Fibroblast of skin of back (primary cell): Measurements from ENCODE around the gene KLHL26.

ENCODE experiments used
- DNase-seq: peaks from one replicate; pipeline ENCODE4 v3.0.0-alpha.2; 2013

KLHL26 gene

DNA sequence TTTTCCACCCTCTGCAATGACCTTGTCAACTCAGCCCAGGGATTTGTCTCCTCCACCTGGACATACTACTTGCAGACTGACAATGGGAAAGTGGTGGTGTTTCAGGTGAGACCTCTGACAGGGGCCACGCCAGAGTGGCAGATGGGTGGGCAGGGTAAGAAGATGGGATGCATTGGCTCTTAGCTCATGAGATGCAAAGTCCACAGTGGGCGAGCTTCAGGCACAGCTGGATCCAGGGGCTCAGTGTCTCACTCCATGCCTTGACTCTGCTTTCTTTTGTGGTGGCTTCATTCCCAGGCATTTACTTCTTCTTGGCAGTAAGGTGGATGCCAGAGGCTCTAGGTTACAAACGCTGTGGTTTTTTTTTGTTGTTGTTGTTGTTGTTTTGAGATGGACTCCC is 20.8 kb upstream of the KLHL26 start:
- no peak for DNase-seq

GRCh38 chr19:18617562-18617961 is 19.3 kb upstream of the KLHL26 start:
- DNase-seq: no peak

DNA sequence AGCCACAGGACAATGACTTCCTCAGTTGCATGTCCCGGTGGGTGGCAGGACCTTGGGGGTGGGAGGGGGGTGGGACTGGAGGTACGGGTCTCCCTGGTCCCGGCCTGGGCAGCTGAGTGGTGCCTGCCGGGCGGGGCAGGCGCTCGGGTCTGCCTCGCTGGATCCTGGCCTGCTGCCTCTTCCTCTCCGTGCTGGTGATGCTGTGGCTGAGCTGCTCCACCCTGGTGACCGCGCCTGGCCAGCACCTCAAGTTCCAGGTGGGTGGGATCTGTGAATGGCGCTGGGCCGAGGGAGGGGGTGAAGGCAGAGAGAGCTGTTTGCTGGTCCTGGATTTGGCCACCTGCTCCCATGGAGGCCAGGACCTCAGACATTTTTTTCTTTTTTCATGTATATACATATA is 18.6 kb upstream of the KLHL26 start:
- DNase-seq: no peak

DNA sequence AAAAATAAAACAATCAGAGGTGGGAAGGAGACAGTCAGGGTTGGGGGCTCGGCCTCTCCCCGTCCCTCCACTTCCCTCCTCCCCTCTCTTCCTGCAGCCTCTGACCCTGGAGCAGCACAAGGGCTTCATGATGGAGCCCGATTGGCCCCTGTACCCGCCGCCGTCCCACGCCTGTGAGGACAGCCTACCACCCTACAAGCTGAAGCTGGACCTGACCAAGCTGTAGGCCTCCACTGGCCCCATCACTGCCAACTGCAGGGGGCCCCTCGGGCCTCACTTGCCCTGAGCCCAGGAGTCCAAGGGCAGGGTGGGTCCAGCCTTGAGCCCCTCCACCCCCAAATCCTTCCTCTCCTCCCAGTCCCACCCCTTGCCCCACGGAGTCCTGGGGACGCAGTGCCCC is 16.5 kb upstream of the KLHL26 start:
- no peak for DNase-seq

DNA sequence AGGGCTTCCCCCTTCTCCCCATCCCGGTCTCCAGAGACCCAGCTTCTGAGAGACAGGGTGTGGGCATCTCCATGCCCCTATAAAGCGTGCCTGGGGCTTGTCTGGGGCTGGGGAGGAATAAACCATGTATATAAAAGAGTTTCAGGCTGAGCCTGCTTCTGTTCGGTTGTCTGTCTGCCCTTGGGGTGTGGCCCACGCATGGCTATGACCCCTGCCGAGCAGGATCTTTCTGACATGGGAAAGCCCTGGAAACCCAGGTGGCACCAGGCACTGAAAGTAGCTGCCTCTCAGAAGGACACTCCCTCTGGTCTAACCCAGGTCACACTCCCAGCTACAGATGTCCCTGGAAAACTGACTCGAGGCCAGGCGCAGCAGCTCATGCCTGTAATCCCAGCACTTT is 15.9 kb upstream of the KLHL26 start:
- no peak for DNase-seq

GRCh38 chr19:18626906-18627305 is 9.9 kb upstream of the KLHL26 start:
- no peak for DNase-seq

GRCh38 chr19:18629166-18630088 is 7.4 kb upstream of the KLHL26 start:
- no peak for DNase-seq

DNA sequence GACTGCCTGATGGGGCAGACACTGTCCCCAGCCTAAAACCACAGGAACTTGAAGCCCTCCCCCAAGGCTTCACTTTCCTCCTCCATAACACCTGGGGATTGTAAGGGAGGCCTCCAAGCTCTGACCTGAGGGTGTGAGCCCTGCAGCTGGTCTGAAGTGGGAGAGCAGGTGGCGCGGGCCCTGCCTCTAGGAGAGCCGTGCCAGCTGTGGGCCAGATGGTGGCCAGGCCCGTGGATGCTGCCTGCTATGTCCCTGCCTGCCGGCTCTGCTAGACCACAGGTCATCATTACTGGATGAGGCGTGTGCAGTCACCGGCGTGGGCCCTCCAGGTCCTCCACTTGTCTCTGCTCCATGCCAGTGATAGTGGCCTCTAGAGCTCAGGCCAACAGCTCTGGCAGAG is 3.5 kb upstream of the KLHL26 start:
- no peak for DNase-seq

DNA sequence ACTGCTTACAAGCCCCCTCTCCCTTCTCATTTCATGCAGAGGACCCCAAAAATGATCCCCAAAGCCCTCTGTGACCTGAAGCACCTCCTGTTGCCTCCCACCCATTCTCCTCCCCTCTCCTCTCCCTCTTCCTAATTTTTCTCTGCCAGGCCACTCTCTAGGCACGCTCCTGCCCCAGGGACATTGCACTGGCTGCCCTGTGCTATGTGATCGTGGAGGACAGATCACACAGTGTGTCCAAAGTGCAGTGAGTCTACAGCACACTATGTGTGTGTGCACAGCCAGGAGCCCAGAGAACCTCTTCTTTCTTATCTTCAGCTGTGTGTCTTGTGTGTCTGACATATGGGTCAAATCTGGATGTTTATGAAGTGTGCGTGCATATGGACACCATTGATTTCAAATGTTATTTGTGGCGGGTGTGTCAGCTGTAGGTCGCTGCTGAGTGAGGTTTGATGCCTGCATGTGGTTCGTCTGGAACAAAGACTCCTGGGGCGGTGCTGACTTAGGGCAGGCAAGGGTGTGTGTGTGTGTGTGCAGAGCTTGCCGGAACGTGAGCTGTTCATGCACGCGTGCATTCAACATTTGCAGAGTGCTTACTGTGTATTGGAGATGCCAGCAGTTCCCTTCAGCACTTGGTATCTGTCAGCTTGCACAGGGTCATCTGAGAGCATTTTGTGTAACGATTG is 2.1 kb upstream of the KLHL26 start:
- no peak for DNase-seq

GRCh38 chr19:18635831-18636182 is 1.0 kb upstream of the KLHL26 start:
- DNase-seq: no peak

- DNase-seq: peak; percentile 92
These were observed 452 bp upstream of the KLHL26 start for GRCh38 chr19:18636183-18636968.

DNA sequence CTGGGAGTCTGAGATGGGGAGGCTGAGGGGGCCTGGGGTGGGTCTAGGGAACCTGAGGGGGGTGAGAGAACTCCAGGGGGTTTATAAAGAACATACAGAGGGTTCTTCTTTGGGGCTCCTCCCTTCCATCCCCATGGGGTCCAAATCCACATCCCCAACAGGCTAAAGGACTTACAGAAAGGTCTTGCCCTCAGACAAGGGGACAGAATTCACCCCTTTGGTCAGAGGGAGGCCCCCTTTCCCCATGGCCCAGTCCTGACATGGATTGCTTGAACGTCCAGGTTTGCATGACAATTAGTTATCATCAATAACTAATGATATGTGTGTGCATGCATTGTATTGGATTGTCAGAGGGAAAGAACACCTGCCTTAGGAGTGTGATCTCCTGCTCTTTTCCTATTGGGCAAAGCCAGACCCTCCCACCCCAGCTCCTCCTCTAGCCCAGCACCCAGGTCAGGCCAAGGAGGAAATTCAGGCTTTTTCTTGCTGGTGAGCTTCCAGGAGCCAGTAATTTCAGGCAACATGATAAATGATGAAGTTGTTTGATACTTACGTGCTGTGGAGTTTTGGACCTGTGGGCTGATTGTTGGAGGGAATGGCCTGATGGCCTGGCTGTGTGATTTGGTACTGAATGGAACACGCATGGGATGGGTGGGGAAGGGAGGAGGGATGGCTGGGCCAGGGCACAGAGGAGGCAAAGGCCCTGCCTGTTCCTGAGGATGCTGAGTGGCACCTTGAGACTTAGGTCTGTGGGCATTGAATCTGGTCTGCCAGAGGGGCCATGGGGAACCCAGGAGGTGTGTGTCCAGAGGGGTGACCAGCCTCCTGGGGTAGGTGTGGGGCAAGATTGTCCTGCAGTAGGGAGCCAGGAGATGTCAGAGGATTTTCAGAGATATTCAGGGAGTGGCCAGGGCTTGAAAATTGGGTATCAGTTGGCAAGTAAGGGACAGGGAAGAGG is 1.1 kb downstream of the KLHL26 start:
- no peak for DNase-seq

GRCh38 chr19:18639706-18640243 is 2.9 kb downstream of the KLHL26 start:
- DNase-seq: no peak

DNA sequence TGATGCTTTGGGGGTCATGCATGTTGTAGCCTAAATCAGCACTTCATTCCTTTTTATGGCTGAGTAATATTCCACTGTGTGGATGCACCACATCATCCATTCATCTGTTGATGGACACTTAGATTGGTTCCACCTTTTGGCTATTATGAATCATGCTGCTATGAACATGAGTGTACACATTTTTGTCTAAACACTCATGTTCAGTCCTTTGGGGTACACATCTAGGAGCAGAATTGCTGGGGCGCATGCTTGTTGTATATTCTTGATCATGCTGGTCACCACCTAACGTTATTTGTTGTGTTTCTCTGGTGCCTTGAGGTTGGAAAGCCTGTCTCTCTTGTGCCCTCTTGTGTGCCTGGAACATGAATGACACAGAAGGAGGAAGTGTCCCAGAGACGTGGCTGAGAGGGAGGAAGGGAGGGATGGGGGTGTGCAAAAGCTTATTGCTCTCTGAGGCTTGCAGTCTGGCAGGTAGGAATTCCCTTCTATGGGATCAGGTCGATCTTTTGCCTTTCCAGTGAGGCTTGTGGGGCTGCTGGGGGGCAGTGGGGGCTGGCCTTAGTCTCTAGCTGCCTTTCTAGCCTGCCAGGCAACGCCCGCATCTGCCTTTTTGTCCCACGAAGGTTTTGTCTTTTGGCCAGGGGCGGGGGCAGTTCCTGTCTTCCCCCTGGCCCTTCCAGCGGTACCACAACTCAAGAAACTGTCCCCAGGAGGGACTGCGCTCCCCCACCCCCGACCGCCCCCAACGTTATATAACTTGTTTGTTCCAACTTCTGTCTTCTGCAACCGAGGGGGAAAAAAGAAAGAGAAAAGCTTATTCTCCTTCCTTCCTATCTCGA is 7.6 kb downstream of the KLHL26 start:
- no peak for DNase-seq

GRCh38 chr19:18645035-18645511 is 8.2 kb downstream of the KLHL26 start:
- DNase-seq: no peak

DNA sequence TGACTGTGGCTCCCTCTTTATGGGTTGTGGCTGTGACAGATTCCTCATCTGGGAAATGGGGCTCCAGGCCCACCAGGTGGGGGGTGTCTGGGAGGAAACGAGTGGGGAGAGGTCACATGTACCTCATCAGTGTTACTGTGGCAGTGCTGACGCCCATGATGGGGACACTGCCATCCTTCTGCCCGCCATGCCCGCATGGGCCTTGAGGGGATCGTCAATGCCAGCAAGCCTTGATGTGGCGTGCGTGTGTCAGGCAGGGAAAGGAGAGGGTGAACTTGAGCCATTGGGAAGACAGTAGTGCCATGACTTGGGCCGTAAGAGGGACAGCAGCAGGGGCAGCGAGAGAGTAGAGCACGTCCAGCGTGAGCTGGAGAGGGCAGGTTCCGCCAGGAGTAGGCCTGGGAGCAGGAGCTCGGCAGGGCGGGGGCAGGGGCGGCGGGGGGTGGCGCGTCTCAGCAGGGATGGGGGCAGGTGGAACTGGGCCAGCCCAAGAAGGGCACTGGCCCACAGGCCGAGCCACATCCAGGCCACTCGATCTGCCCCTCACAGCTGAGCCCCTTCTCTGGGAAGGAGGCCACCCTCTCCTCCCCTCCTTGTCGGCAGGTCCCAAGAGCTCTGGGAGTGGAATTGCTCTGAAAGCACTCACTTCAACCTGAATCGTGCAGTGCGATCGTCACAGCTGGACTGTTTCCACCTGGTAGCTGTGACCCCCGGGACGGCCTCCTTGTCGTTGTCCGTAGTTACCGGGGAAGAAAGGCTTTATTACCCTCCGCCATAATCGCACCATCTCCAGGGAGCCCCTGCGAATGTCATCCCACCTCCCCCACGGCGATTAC is 9.9 kb downstream of the KLHL26 start:
- no peak for DNase-seq

DNA sequence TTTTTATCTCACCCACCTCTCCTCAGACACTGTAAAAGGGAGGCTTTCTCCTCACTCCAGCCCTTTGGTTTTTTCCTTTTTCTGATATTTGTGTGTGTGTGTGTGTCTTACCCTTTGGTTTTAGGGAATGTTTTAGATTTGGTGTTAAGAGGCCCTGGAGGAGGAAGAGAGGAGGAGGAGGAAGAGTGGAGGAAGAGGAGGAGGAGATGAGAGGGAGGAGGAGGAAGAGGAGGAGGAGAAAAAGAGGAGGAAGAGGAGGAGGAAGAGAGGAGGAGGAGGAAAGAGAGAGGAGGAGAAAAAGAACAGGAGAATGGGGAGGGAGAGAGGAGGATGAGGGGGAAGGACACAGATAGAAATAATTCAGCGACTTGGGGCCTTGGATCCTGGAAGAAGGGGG is 10.5 kb downstream of the KLHL26 start:
- no peak for DNase-seq

GRCh38 chr19:18647807-18648206 is 11.0 kb downstream of the KLHL26 start:
- DNase-seq: no peak

GRCh38 chr19:18648973-18649315 is 12.1 kb downstream of the KLHL26 start:
- DNase-seq: no peak
